Brain microvascular endothelial cell (primary cell): ENCODE results near the gene FASLG.

Experiments used
- DNase-seq: peaks from one replicate; pipeline ENCODE4 v3.0.0-alpha.2; 2020
- H3K27ac ChIP-seq: fragments of 250-450 bp; sonication (Bioruptor Pico); 2 replicates; pipeline ENCODE4 v1.5.1; 2020; ENCODE audit warnings: mild to moderate bottlenecking, moderate library complexity
- H3K27me3 ChIP-seq: fragments of 250-450 bp; sonication (Bioruptor Pico); replicated peaks from 2 replicates; pipeline ENCODE4 v1.5.1; 2020; ENCODE audit warnings: mild to moderate bottlenecking
- H3K36me3 ChIP-seq: fragments of 250-450 bp; sonication (Bioruptor Pico); replicated peaks from 2 replicates; pipeline ENCODE4 v1.5.1; 2020; ENCODE audit warnings: mild to moderate bottlenecking
- H3K4me3 ChIP-seq: 2 replicates; pipeline ENCODE4 v1.5.1; 2011; ENCODE audit warnings: low read depth, mild to moderate bottlenecking, control low read depth, low read length, moderate library complexity
- CTCF ChIP-seq: IDR thresholded peaks from 2 replicates; pipeline ENCODE4 v1.5.1; 2011; ENCODE audit warnings: low read depth, mild to moderate bottlenecking, moderate library complexity, low read length, control low read depth, inconsistent platforms; ENCODE audit errors: missing control alignments
- in situ Hi-C: cut with HindIII; loops from 2 replicates; pipeline ENCODE4 v1.10.0; 2017; ENCODE audit warnings: low sequenced_read_pairs, low pct_ligation_motif_present

Gene FASLG

GRCh38 chr1:172647987-172648386, 10.9 kb upstream of the FASLG start:
- in situ Hi-C loops: no loop called here
- no peak overlapping the region for H3K27ac ChIP-seq

GRCh38 chr1:172650474-172651193, 8.3 kb upstream of the FASLG start:
- peak; percentile 33 for DNase-seq
- no peak for TF ChIP-seq CTCF

More at GRCh38 chr1:172647987-172648386, 10.9 kb upstream of the FASLG start:
- Histone ChIP-seq H3K36me3 (no peaks in the 10 kb centered on the region), H3K27me3 (no peaks in the 10 kb centered on the region), H3K4me3 (no peak overlapping the region)
- no peak for DNase-seq
- no peak for TF ChIP-seq CTCF

GRCh38 chr1:172653015-172653709, 5.7 kb upstream of the FASLG start:
- H3K27ac ChIP-seq: no peak overlapping the region
- DNase-seq: peak; percentile 48
- no peaks in the 10 kb centered on the region for H3K36me3 ChIP-seq
- TF ChIP-seq CTCF: no peak
- no peak overlapping the region for H3K4me3 ChIP-seq
- no peaks in the 10 kb centered on the region for H3K27me3 ChIP-seq
- in situ Hi-C loops: no loop called here

More at GRCh38 chr1:172650474-172651193, 8.3 kb upstream of the FASLG start:
- no peaks in the 10 kb centered on the region for H3K36me3 ChIP-seq
- in situ Hi-C loops: no loop called here
- H3K4me3 ChIP-seq: no peak overlapping the region
- no peaks in the 10 kb centered on the region for H3K27me3 ChIP-seq
- no peak overlapping the region for H3K27ac ChIP-seq

GRCh38 chr1:172654535-172654934, 4.4 kb upstream of the FASLG start:
- Histone ChIP-seq H3K27me3 (no peaks in the 10 kb centered on the region), H3K4me3 (no peak overlapping the region), H3K36me3 (no peaks in the 10 kb centered on the region), H3K27ac (no peak overlapping the region)
- DNase-seq: peak; percentile 79
- in situ Hi-C loops: no loop called here
- TF ChIP-seq CTCF: no peak

GRCh38 chr1:172656576-172656975, 2.3 kb upstream of the FASLG start:
- Histone ChIP-seq H3K36me3 (no peaks in the 10 kb centered on the region), H3K27ac (no peak overlapping the region), H3K27me3 (no peaks in the 10 kb centered on the region), H3K4me3 (no peak overlapping the region)
- in situ Hi-C loops: no loop called here
- no peak for DNase-seq
- no peak for TF ChIP-seq CTCF
